Stimulated activated CD8-positive, alpha-beta memory T cell treated with anti-CD3 and anti-CD28 coated beads, Interleukin-4, amount 100 ng/mL, for 48 hours (primary cell): ENCODE results near the gene TBX21.
A peak's percentile ranks its signal among the peaks of the same experiment; 100 is the strongest.

Source experiments
- DNase-seq: peaks from one replicate; pipeline ENCODE4 v3.0.0-alpha.2; 2020

Gene TBX21

GRCh38 chr17:47713980-47714700 is 18.9 kb upstream of the TBX21 start:
- DNase-seq: no peak

- no peak for DNase-seq
These were observed 18.2 kb upstream of the TBX21 start for GRCh38 chr17:47714773-47715396.

- no peak for DNase-seq
These were observed 17.2 kb upstream of the TBX21 start for GRCh38 chr17:47715669-47716325.

GRCh38 chr17:47716375-47716774 is 16.7 kb upstream of the TBX21 start:
- no peak for DNase-seq

GRCh38 chr17:47717261-47717697 is 15.8 kb upstream of the TBX21 start:
- DNase-seq: peak; percentile 65

- DNase-seq: no peak
These were observed 14.9 kb upstream of the TBX21 start for GRCh38 chr17:47717979-47718621.

GRCh38 chr17:47718634-47719405 is 14.2 kb upstream of the TBX21 start:
- DNase-seq: no peak

GRCh38 chr17:47719411-47720152 is 13.5 kb upstream of the TBX21 start:
- peak; percentile 92 for DNase-seq

- no peak for DNase-seq
These were observed 12.8 kb upstream of the TBX21 start for GRCh38 chr17:47720196-47720595.

GRCh38 chr17:47720754-47721533 is 12.1 kb upstream of the TBX21 start:
- peak; percentile 98 for DNase-seq

GRCh38 chr17:47721725-47722124 is 11.3 kb upstream of the TBX21 start:
- no peak for DNase-seq

- DNase-seq: no peak
These were observed 8.3 kb upstream of the TBX21 start for GRCh38 chr17:47724705-47725104.

- DNase-seq: no peak
These were observed 7.5 kb upstream of the TBX21 start for GRCh38 chr17:47725446-47726111.

GRCh38 chr17:47726796-47727703 is 6.0 kb upstream of the TBX21 start:
- DNase-seq: no peak

GRCh38 chr17:47727704-47728036 is 5.4 kb upstream of the TBX21 start:
- no peak for DNase-seq

GRCh38 chr17:47728214-47728877 is 4.7 kb upstream of the TBX21 start:
- DNase-seq: peak; percentile 41

GRCh38 chr17:47729476-47729875 is 3.6 kb upstream of the TBX21 start:
- DNase-seq: peak; percentile 44

GRCh38 chr17:47730681-47731080 is 2.4 kb upstream of the TBX21 start:
- peak; percentile 29 for DNase-seq

- DNase-seq: peak; percentile 32
These were observed 1.6 kb upstream of the TBX21 start for GRCh38 chr17:47731396-47731795.
